Endothelial cell of umbilical vein (primary cell): ENCODE results near the gene MTCH2. TPM values are rescaled to one million over a fixed set of nuclear protein-coding genes. Genes with fewer than 3 reads are reported as not detected.

Source experiments
- BruUV-seq: library from RNA; stranded (reverse); fragments of 400-500 nt; replicated peaks from 2 replicates; lab custom pipeline; 2021; lab: Mats Ljungman, UMichigan
- CTCF ChIA-PET: fragments of 300-600, 350-600 bp; sonication (Branson Sonifier 250); formaldehyde crosslinking; loops from one replicate; lab custom pipeline; 2021; ENCODE audit warnings: antibody characterized with exemption, inconsistent platforms; lab: Charles Lee
- POLR2A ChIA-PET: fragments of 300-600, 350-600 bp; sonication (Branson Sonifier 250); formaldehyde crosslinking; loops from one replicate; lab custom pipeline; 2021; ENCODE audit warnings: antibody characterized with exemption, inconsistent platforms; lab: Charles Lee
- DNase-seq: peaks from one replicate; pipeline ENCODE4 v3.0.0-alpha.2; 2011; ENCODE audit warnings: low read depth, low spot score
- FAIRE-seq: peaks from 2 replicates; lab custom pipeline; 2011; peaks lifted over from hg19 to GRCh38; lab: Jason Lieb, UNC
- H2AFZ ChIP-seq: 2 replicates; pipeline ENCODE4 v1.6.0; 2012; ENCODE audit warnings: low read depth, low read length, control low read depth, inconsistent platforms
- H3K27ac ChIP-seq: 2 replicates; pipeline ENCODE4 v1.5.1; 2011; ENCODE audit warnings: low read depth, mild to moderate bottlenecking, control low read depth, low read length, moderate library complexity; ENCODE audit not compliant: insufficient read depth
- H3K27me3 ChIP-seq, 2 experiments: 2 replicates each; pipeline versions ENCODE4 v1.6.0 to v1.6.1; 2011; ENCODE audit warnings: low read length in 2 of 2, mixed read lengths in 1 of 2; ENCODE audit not compliant: control insufficient read depth in 2 of 2, insufficient read depth in 2 of 2
- H3K36me3 ChIP-seq, 2 experiments: 2 replicates in 1 of 2; 3 replicates in 1 of 2; pipeline ENCODE4 v1.5.1; 2011; ENCODE audit warnings: low read length in 2 of 2, mild to moderate bottlenecking in 1 of 2, moderate library complexity in 1 of 2; ENCODE audit not compliant: control insufficient read depth in 2 of 2, insufficient read depth in 2 of 2; ENCODE audit errors: extremely low read depth in 1 of 2
- H3K4me1 ChIP-seq: 3 replicates; pipeline ENCODE4 v1.5.1; 2011; ENCODE audit warnings: mild to moderate bottlenecking, low read length; ENCODE audit not compliant: control insufficient read depth, insufficient read depth; ENCODE audit errors: extremely low read depth
- H3K4me2 ChIP-seq: 2 replicates; pipeline ENCODE4 v1.6.1; 2011; ENCODE audit warnings: low read length, control low read depth, mixed read lengths; ENCODE audit not compliant: insufficient read depth
- H3K4me3 ChIP-seq, 3 experiments: fragments of 200-600 bp in 1 of 3; sonication (generic), shearing (Covaris generic) in 1 of 3; replicated peaks in 1 of 3; 2 replicates each; pipeline ENCODE4 v1.5.1; 2011 to 2016; ENCODE audit warnings: control low read depth in 3 of 3, low read length in 3 of 3, mild to moderate bottlenecking in 2 of 3, inconsistent platforms in 1 of 3, low read depth in 1 of 3, moderate library complexity in 1 of 3; ENCODE audit not compliant: insufficient read depth in 1 of 3
- H3K79me2 ChIP-seq: 2 replicates; pipeline ENCODE4 v1.6.0; 2012; ENCODE audit warnings: low read length, inconsistent platforms; ENCODE audit not compliant: control insufficient read depth, insufficient read depth
- H3K9ac ChIP-seq: replicated peaks from 2 replicates; pipeline ENCODE3; 2011; ENCODE audit warnings: low read length, control low read depth; ENCODE audit not compliant: insufficient read depth; ENCODE audit errors: extremely low read depth
- H3K9me1 ChIP-seq: replicated peaks from 3 replicates; pipeline ENCODE4 v1.6.0; 2011; ENCODE audit warnings: mild to moderate bottlenecking, low read length; ENCODE audit not compliant: control insufficient read depth, insufficient read depth; ENCODE audit errors: extremely low read depth
- H3K9me3 ChIP-seq: replicated peaks from 2 replicates; pipeline ENCODE4 v1.5.1; 2012; ENCODE audit warnings: low read length, inconsistent platforms; ENCODE audit not compliant: control insufficient read depth, insufficient read depth
- H4K20me1 ChIP-seq: replicated peaks from 2 replicates; pipeline ENCODE3; 2011; ENCODE audit warnings: mild to moderate bottlenecking, low read length; ENCODE audit not compliant: control insufficient read depth, insufficient read depth; ENCODE audit errors: extremely low read depth
- CTCF ChIP-seq, 2 donors: IDR thresholded peaks; 1 replicate in 1 of 2; 2 replicates in 1 of 2; pipeline ENCODE4 v1.5.1; 2011; ENCODE audit warnings: low read length in 2 of 2, mild to moderate bottlenecking in 2 of 2, moderate library complexity in 2 of 2, control low read depth in 1 of 2, inconsistent platforms in 1 of 2, low read depth in 1 of 2; ENCODE audit not compliant: insufficient read depth in 1 of 2; ENCODE audit errors: extremely low read depth in 1 of 2
- EZH2 ChIP-seq: IDR thresholded peaks from 2 replicates; pipeline ENCODE4 v1.6.1; 2012; ENCODE audit warnings: borderline replicate concordance, low read depth, mild to moderate bottlenecking, moderate library complexity, low read length, inconsistent platforms; ENCODE audit not compliant: severe bottlenecking
- FOS ChIP-seq: IDR thresholded peaks from 2 replicates; pipeline ENCODE4 v1.6.1; 2011; ENCODE audit warnings: mild to moderate bottlenecking, low read length, moderate library complexity, borderline replicate concordance; ENCODE audit not compliant: insufficient read depth
- GATA2 ChIP-seq: IDR thresholded peaks from 2 replicates; pipeline ENCODE4 v1.7.0; 2011; ENCODE audit warnings: low read depth, mild to moderate bottlenecking, moderate library complexity, mixed read lengths, low read length; ENCODE audit not compliant: insufficient read length, insufficient read depth
- JUN ChIP-seq: IDR thresholded peaks from 2 replicates; pipeline ENCODE4 v1.6.1; 2011; ENCODE audit warnings: borderline replicate concordance, low read depth; ENCODE audit not compliant: insufficient read length, insufficient read depth
- MYC ChIP-seq: IDR thresholded peaks from one replicate; pipeline ENCODE4 v1.6.1; 2011; ENCODE audit warnings: mild to moderate bottlenecking, low read depth, low read length
- POLR2A ChIP-seq: IDR thresholded peaks from 2 replicates; pipeline ENCODE4 v1.6.1; 2012; ENCODE audit warnings: low read depth, mild to moderate bottlenecking, control low read depth, low read length
- POLR2AphosphoS5 ChIP-seq: IDR thresholded peaks from 2 replicates; pipeline ENCODE4 v1.6.1; 2012; ENCODE audit warnings: low read depth, mild to moderate bottlenecking, control low read depth, low read length, moderate library complexity; ENCODE audit not compliant: insufficient read depth
- dilution Hi-C: fragments of 300-500 bp; cut with MboI; formaldehyde crosslinking; loops from one replicate; pipeline ENCODE4 v1.15.0; 2019; ENCODE audit warnings: low sequenced_read_pairs; ENCODE audit not compliant: extremely low pct_ligation_motif_present
- intact Hi-C: fragments of 100-400 bp; cut with micrococcal nuclease; formaldehyde crosslinking; loops from one replicate; pipeline ENCODE4 v1.10.0; 2022
- polyA plus RNA-seq, 4 experiments: library from polyadenylated mRNA; depleted of rRNA in 3 of 4; stranded (reverse) in 3 of 4; unstranded in 1 of 4; fragments of >200 nt; gene quantifications; 2 replicates each; pipeline versions ENCODE4 v1.2.1 to v1.2.3, GENCODE V29; 2011 to 2012; ENCODE audit warnings: missing spikeins in 1 of 4
- total RNA-seq: library from RNA; stranded (reverse); gene quantifications from 2 replicates; pipeline ENCODE4 v1.2.3, GENCODE V29; 2021
- TF ChIP-seq, protein P1 (sequence below): IDR thresholded peaks from 2 replicates; pipeline ENCODE4 v1.6.1; 2011; ENCODE audit not compliant: insufficient read depth, insufficient read length

MTCH2 gene
- total and polyA plus RNA-seq, 2 donors (not counting 3 experiments of a cell fraction or from before 2014, with no cell fraction given), result 138 to 144 TPM

DNA sequence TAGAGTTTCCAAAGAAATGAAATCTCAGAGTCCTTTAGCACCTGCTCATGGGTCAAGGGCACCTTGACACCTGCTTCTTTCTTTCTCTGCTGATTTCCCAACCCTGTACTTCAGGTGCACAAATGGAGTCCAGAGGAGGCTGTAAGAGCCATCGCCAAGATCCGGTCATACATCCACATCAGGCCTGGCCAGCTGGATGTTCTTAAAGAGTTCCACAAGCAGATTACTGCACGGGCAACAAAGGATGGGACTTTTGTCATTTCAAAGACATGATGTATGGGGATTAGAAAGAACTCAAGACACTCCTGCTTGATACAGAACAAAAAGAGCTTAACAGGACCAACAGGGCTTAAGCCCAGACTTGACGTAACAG lies 71.0 kb downstream of the MTCH2 start:
- H3K27me3 ChIP-seq, result no peaks in the 10 kb centered on the region
- H3K4me1 ChIP-seq, result peaks cover 7% of the 10 kb centered on the region
- ChIA-PET POLR2A (no interaction called here), CTCF (no interaction called here)
- no peak overlapping the region for H3K4me3 ChIP-seq
- no peak overlapping the region for H2AFZ ChIP-seq
- no TSS peak for BruUV-seq
- no peak overlapping the region for H3K27ac ChIP-seq
- no peak overlapping the region for H3K9ac ChIP-seq
- intact Hi-C loops (no loop called here), dilution Hi-C loops (no loop called here)
- H3K79me2 ChIP-seq, result peaks cover 26% of the 10 kb centered on the region
- FAIRE-seq (no peak), DNase-seq (no peak)
- TF ChIP-seq MYC, result no peak
- TF ChIP-seq GATA2, result no peak
- no peak for TF ChIP-seq POLR2A
- no peak for TF ChIP-seq CTCF (IDR thresholded peaks at IDR 0.05; ENCODE audit: extremely low read depth in 1 of 2, insufficient read depth in 1 of 2, low read depth in 1 of 2, low read length in 2 of 2)
- TF ChIP-seq EZH2, result no peak
- TF ChIP-seq, protein P1, sequence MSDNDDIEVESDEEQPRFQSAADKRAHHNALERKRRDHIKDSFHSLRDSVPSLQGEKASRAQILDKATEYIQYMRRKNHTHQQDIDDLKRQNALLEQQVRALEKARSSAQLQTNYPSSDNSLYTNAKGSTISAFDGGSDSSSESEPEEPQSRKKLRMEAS, result no peak
- TF ChIP-seq JUN, result no peak
- no peak for TF ChIP-seq FOS
- TF ChIP-seq POLR2AphosphoS5, result no peak
- H3K9me1 ChIP-seq, result no peaks in the 10 kb centered on the region
- peaks cover 8 to 15% of the 10 kb centered on the region in 2 experiments for H3K36me3 ChIP-seq
- peaks cover 3% of the 10 kb centered on the region for H4K20me1 ChIP-seq
- no peak overlapping the region for H3K4me2 ChIP-seq
- H3K9me3 ChIP-seq, result no peaks in the 10 kb centered on the region
